BJ (cell line): Measurements from ENCODE around the gene DRAM1. TPM values are rescaled to one million over a fixed set of nuclear protein-coding genes. Genes with fewer than 3 reads are reported as not detected.

ENCODE experiments used
- CTCF ChIA-PET: fragments of 350-600 bp; formaldehyde crosslinking; extraction: SDS; loops from one replicate; lab custom pipeline; 2021; ENCODE audit warnings: antibody characterized with exemption, inconsistent platforms; lab: Yijun Ruan, JAX
- POLR2A ChIA-PET: fragments of 300-600 bp; sonication (Branson Sonifier 250); formaldehyde crosslinking; extraction: SDS; loops from one replicate; lab custom pipeline; 2021; ENCODE audit warnings: antibody characterized with exemption; lab: Charles Lee
- DNase-seq: peaks from one replicate; pipeline ENCODE4 v3.0.0-alpha.2; 2011; ENCODE audit warnings: low read depth
- H3K27me3 ChIP-seq: 2 replicates; pipeline ENCODE4 v1.6.0; 2011; ENCODE audit warnings: low read length; ENCODE audit not compliant: control insufficient read depth, insufficient read depth
- H3K36me3 ChIP-seq: 2 replicates; pipeline ENCODE4 v1.5.1; 2011; ENCODE audit warnings: low read length; ENCODE audit not compliant: control insufficient read depth, insufficient read depth
- H3K4me3 ChIP-seq: 2 replicates; pipeline ENCODE4 v1.5.1; 2011; ENCODE audit warnings: low read depth, mild to moderate bottlenecking, control low read depth, low read length
- polyA plus RNA-seq: library from polyadenylated mRNA; depleted of rRNA; stranded (reverse); fragments of >200 nt; gene quantifications from 2 replicates; pipeline ENCODE4 v1.2.3, GENCODE V29; 2011
- TF ChIP-seq, protein P1 (sequence below): IDR thresholded peaks from 2 replicates; pipeline ENCODE4 v1.5.1; 2011; ENCODE audit warnings: low read depth, mild to moderate bottlenecking, control low read depth, inconsistent platforms, low read length, moderate library complexity; ENCODE audit not compliant: insufficient read depth

The DRAM1 gene
- polyA plus RNA-seq, 1 experiment: 99.4 TPM

DNA sequence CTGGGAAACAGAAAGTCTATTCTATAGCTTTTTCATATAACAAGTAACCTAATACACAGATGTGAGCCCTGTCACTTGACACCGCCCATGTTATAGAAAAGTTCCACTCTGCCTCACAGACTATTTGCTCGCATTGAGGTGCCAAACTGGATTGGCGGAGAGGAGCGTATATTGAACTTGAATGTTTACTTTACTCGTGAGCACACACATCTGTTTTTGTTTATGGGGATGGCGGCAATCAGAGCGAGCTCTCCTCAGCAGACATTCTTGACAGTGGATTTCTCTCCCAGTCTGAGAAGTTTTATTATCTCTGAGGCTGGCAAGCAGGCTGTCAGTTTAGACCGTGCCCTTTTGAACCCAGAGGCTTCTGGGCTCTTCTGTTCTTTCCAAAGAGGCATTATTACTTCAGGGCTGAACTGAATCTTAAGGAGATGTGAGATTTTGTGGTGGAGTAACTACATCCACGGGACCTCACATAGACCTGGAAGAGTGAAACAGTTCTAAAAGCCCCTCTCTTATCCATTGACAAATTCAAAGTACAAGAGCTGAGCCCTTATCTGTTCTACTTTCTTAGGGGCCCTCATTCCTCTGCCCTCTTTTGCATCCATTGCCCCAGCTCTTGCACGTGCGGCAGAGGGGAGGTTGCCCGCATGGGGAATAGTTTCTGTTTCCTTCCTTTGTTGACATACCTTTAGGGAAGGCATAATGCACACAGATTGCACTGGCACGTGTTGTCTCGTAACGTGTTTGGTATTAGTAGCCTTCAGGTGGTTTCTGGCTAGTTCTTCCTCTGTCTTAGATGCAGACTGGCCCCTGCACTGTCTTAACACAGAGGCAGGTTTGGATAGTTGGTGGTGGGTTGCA is 68.2 kb downstream of the DRAM1 start:
- TF ChIP-seq, protein P1, sequence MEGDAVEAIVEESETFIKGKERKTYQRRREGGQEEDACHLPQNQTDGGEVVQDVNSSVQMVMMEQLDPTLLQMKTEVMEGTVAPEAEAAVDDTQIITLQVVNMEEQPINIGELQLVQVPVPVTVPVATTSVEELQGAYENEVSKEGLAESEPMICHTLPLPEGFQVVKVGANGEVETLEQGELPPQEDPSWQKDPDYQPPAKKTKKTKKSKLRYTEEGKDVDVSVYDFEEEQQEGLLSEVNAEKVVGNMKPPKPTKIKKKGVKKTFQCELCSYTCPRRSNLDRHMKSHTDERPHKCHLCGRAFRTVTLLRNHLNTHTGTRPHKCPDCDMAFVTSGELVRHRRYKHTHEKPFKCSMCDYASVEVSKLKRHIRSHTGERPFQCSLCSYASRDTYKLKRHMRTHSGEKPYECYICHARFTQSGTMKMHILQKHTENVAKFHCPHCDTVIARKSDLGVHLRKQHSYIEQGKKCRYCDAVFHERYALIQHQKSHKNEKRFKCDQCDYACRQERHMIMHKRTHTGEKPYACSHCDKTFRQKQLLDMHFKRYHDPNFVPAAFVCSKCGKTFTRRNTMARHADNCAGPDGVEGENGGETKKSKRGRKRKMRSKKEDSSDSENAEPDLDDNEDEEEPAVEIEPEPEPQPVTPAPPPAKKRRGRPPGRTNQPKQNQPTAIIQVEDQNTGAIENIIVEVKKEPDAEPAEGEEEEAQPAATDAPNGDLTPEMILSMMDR: no peak
- peak; percentile 29 for DNase-seq
- Histone ChIP-seq H3K36me3 (no peaks in the 10 kb centered on the region), H3K27me3 (no peaks in the 10 kb centered on the region), H3K4me3 (no peak overlapping the region)
- POLR2A ChIA-PET: interaction anchor here (0.7 kb wide), 1 partner anchor 12 kb away, joined by 3 read pairs; no protein-coding TSS in a partner anchor
- CTCF ChIA-PET: interaction anchor here (0.7 to 1.8 kb wide), 5 partner anchors 12 to 150 kb away, joined by 3 to 4 read pairs (median 3); no protein-coding TSS in a partner anchor

DNA sequence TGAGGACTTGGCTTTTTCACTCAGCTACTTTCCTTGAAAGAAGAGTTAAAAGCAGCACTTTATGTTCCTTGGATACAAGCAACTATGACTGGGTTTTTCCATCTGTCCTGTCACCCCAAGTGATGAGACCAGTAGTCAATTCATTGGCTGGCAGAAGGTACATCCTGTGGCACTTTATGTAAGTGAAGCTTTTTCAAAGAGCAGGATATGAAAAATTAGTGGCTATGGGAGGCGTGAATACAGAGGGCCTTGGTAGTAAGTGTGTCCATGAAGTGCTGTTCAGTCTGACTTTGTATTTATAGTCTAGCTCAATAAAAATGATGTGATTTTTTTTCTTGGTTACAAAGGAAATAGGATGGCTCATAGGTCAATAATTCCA is 68.8 kb downstream of the DRAM1 start:
- Histone ChIP-seq H3K36me3 (no peaks in the 10 kb centered on the region), H3K4me3 (no peak overlapping the region), H3K27me3 (no peaks in the 10 kb centered on the region)
- CTCF ChIA-PET: interaction anchor here (1.7 kb wide), 1 partner anchor 19 kb away, joined by 3 read pairs; no protein-coding TSS in a partner anchor
- POLR2A ChIA-PET: no interaction called here
- no peak for DNase-seq
- TF ChIP-seq, protein P1: no peak

DNA sequence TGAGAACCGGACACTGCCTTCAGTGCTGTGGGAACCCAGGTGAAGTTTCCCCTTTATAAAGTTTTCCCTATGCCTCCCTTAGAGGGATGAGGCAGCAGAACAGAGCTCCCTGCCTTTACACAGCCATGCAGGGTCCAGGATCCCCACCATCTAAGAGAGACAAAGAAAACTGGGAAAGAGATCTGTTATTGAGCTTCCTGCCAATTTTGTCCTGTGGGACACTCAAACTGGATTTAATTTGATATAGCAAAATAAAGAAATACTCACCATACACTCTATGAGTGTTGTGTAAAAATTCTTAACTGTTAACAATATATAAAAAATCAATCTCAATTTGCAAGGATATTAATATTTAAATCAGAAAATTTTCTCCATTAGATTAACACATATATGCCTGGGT is 69.9 kb downstream of the DRAM1 start:
- Histone ChIP-seq H3K27me3 (no peaks in the 10 kb centered on the region), H3K4me3 (no peak overlapping the region), H3K36me3 (no peaks in the 10 kb centered on the region)
- TF ChIP-seq, protein P1: no peak
- DNase-seq: no peak
- ChIA-PET POLR2A (no interaction called here), CTCF (interaction anchor here (0.5 kb wide), 1 partner anchor 111 kb away, joined by 3 read pairs; no protein-coding TSS in a partner anchor)

DNA sequence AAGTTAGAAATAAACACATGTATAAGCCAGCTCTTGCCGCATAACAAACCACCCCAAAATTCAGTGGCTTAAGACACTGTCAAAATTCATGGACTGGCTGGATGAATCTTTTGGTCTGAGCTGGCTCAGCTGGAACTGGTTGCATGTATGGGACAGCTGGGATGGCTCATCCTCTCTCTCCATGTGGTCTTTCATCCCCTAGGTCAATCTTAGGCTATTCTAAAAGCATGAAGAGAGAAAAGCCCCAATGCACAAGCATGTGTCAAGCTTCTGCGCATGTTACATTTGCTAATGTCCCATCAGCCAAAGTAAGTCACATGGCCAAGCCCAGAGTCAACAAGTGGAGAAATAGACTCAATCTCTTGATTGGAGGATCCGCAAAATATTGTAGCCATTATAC is 71.0 kb downstream of the DRAM1 start:
- H3K27me3 ChIP-seq: no peaks in the 10 kb centered on the region
- TF ChIP-seq, protein P1: no peak
- no peaks in the 10 kb centered on the region for H3K36me3 ChIP-seq
- DNase-seq: no peak
- ChIA-PET CTCF (no interaction called here), POLR2A (no interaction called here)
- H3K4me3 ChIP-seq: no peak overlapping the region

DNA sequence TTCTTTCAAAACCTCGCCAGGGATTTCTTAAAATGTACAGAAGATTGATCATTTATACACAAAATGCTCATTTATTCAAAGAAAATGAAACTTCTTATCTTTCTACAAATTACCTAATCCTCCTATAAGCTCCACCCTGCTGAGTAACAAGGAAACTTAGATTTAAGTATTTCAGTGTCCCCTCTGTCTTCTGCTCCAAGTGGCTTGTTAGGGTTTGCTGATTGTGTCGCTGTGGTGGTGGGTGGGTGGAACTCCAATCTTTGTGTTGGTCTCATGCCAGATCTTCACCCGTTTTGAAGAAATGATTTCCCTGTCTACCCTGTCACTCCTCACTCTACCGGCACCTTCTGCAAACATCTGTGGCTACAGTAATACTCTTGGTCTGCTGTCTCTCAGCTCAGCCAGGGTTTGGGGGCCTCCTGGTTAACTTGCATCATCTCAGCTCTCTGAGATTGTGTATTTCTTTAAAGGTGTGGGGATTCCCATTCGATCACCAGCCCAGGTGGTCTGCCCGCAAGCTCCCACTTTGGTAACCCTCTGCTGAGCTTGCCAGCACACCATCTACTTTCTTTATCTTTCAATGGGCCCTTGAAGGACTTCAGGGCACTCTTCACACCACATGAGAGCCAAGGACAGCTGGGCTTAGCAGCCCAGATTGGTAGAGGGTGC is 73.8 kb downstream of the DRAM1 start:
- Histone ChIP-seq H3K27me3 (no peaks in the 10 kb centered on the region), H3K36me3 (no peaks in the 10 kb centered on the region), H3K4me3 (no peak overlapping the region)
- no peak for DNase-seq
- ChIA-PET CTCF (interaction anchor here (0.6 to 1.4 kb wide), 2 partner anchors 11 to 337 kb away, joined by 3 to 5 read pairs; no protein-coding TSS in a partner anchor), POLR2A (no interaction called here)
- TF ChIP-seq, protein P1: no peak
